UCSD-AML1 (cell line): ENCODE measurements around the gene SPTB.

ENCODE experiments used
- DNase-seq: peaks from one replicate; lab custom pipeline; 2025; ENCODE audit not compliant: unreplicated experiment; lab: John Stamatoyannopoulos, UW

SPTB gene

DNA sequence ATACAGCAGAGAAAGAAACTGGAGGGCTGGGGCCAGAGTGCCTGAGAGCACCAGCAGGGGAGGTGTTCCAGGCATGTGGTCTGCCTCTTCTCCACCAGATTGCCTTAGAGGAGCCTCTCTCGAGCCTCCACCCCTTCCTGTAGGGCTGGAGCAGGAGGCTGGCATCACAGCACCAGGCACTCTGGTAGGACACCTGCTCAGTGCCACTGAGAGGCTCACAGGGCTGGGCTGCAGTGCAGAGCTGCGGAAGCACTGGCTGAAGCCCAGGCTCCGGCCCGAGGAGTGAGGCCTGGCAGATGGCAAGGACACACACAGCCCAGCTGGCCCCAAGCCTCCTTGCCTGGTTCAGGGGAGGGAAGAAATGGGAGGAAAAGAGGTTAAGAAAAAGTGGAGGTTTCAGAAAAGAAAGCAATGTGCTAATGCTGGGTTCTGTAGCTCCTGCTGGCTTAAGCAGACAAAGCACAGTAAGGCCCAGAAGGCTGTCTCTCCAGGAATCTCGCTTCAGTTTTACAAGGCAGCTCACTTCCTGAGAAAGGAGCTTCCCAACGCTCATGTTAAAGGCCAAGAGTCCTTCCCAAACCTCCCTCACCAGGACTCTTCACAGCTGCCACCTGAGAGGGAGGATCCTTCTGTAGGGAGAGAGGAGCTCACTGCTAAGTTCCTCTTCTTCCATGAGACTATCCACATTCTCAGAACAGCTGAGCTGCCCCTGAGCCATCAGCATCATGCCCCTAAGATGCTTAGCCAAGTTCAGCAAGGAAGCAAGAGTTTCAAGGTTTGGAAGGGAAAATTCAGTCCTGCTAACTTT is 23.8 kb downstream of the SPTB start:
- no peak for DNase-seq

GRCh38 chr14:64850369-64851137 is 29.2 kb downstream of the SPTB start:
- no peak for DNase-seq

DNA sequence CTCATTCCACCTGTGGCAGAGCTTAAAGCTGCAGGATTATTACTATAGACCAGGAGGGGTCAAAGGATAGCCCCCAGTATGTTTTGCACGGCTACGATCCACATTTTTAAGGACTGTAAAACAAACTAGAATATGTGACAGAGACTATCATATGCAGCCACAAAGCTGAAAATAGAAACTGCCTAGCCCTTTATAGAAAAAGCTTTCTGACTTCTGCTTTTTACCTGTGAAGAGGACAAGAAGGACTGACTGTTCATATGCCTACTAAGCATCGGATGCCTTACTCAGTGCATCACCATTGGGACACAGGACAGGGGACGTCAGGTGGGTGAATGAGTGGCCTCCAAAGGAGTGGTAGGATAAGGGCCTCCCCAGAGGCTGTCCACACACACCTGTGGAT is 29.8 kb downstream of the SPTB start:
- DNase-seq = no peak

- DNase-seq = no peak
These were observed 31.5 kb downstream of the SPTB start for GRCh38 chr14:64848239-64848638.

DNA sequence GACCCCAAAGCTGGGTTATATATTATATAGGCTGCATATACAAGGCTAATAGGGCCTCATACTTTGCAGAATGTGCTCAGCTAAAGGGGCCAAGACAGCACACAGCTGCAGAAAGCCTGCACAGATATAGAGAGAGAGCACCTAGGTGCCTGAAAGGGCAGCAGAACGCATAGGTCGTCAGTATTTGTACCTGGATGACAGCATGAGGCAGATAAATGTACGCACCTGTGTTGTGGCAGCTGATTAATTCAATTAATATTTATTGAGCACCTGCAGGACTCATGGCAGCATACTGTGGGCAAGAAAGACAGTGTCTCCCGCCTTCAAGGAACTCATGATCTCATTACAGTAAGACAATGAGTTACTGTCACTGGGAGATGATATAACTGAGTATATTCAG is 33.4 kb downstream of the SPTB start:
- DNase-seq = no peak

GRCh38 chr14:64845878-64846277 is 33.8 kb downstream of the SPTB start:
- no peak for DNase-seq

- no peak for DNase-seq
These were observed 34.7 kb downstream of the SPTB start for GRCh38 chr14:64844969-64845536.

DNA sequence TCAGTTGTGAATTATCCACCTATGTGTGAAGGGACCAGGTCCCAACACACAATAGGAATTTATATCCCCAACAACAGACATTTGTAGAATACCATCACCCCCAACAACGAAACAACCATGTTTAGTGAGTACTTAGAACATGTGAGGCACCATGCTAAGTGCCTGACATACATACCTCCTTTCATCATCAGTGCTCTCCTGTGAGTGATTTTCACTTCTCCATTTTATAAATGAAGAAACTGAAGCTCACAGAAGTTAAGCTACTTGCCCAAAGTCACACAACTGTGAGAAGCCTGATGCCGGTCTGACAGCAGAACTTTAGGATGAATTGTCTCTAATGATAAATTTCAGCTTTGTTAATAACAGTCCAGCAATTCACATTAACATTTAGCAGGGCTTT is 35.4 kb downstream of the SPTB start:
- DNase-seq = no peak

GRCh38 chr14:64843548-64843947 is 36.2 kb downstream of the SPTB start:
- DNase-seq = no peak

DNA sequence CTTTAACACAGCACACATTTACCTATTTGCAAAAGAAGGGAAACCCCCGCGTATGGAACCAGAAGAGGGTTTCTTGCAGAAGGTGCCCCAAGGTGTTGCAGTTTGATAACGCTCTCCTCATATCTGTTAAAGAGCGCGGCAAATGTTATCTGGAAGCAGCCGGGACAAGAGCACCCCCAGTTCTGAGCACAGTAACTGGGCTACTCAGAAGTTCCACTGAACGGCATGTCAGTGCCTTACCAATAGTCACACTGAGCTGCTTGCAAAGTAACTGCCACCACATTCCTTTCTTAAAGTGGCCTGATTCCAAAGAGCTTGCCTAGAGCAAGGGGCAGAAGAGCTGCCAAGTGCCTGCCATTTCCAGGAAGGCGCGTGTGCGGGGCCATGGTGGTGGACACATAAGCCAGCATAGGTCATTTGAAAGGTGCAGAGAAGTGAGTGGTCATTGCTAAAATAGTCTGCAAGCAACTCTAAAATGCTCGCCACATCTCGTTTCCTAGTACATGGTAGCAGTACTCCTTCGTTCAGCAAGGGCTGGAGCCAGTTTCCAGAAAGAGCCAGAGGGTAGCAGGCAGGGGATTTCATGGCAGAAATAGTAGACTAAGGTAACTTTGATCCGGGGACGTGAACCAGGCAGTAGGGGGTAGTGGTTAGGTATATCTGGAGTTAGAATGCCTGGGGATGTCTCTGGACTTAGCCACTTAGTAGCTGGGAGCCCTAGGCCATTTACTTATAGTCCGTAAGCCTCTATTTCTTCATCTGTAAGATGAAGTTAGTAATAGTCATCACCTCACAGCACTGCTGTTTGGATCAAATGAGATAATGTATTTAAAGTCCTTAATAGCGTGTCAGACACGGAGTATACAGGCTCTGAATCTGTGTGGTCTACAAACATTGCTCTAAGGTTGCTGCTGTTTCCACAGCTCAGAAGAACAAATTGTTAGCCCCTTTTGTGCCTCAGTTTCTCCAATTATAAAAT is 37.6 kb downstream of the SPTB start:
- no peak for DNase-seq

DNA sequence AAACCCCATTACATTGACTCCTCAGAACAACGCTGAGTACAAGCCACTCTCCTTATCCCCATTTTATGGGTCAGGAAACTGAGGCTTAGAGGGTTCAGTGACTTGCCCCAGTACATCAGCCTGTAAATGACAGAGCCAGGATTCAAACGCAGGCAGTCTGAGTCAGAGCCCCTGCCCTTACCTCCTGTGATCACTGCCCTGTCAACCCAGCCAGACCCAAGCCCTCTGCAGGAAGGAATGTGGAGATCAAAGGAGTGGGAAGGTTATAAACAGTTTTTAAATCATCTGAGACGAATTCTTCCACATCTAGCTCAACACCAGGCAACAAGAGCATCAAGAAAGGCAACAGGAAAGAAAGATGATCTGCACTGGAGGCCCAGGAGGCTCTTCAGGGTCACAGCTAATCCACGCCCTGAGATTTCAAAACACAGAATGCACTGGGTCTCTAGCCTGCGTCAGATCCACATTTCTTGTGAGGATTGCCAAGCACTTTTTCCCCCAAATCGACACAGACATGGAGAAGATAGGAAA is 38.5 kb downstream of the SPTB start:
- no peak for DNase-seq

DNA sequence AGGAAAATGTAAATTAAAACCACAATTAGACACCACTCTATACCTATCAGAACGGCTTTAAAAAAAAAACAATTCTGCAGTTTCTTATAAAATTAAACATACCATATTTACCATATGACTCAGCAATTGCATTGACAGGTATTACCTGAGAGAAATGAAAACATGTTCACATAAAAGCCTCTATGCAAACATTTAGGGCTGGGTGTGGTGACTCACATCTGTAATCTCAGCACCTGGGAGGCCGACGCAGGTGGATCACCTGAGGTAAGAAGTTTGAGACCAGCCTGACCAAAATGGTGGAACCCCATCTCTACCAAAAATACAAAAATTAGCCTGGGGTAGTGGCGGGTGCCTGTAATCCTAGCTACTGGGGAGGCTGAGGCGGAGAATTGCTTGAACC is 41.1 kb downstream of the SPTB start:
- DNase-seq = no peak

DNA sequence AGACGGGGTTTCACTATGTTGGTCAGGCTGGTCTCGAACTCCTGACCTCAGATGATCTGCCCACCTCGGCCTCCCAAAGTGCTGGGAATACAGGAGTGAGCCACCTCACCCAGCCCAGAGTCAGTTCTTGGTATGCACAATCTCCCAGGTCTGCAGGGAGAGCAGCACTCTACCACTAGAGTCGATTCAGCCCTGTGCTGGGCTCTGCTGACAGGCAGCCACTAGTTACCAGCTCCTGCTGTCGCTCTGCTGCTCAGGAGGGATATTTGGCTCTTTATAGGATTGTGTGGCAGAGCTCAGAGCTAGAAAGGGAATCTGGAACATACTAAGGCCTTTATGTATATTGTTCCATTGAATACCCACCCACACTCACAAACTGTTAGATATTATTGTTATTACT is 44.3 kb downstream of the SPTB start:
- no peak for DNase-seq

GRCh38 chr14:64834965-64835364 is 44.7 kb downstream of the SPTB start:
- no peak for DNase-seq

GRCh38 chr14:64831419-64831818 is 48.3 kb downstream of the SPTB start:
- no peak for DNase-seq

DNA sequence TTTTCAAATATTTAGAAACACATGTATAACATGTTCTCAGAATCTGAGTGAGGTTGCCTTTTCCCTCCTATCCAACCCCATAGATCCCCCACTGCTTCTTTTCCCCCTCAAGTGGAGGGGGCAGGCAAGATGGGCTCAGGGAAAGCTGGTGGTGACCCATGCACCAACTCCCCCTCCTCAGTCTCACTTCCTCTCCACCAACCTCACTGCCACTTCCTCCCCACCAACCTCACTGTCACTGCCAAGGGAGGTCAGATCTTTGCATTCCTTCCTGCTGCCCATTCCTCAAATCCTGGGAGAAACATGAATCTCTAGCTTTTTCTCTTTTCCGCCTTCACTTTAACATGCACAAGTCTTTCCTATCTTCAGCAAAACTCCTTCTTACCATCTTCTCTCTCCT is 48.7 kb downstream of the SPTB start:
- DNase-seq = no peak

DNA sequence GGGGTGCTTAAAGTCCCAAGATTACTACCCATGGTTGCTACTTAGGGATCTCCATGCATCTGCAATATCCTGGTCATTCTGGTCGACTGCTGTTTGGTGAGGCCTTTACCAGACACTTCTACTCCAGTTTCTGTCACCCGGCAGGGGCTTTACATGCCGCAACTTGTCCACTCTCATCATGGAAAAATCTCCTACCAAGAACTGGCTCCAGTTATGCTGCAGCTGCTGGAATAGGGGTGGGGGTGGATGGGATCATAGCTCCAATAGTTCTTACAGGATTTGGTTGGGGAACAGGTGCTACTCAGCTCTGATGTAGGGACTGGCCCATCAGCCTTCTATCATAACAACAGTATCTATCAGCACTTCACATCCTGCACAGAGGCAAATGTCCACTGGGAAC is 51.6 kb downstream of the SPTB start:
- no peak for DNase-seq

- DNase-seq = no peak
These were observed 52.9 kb downstream of the SPTB start for GRCh38 chr14:64826845-64827244.

- no peak for DNase-seq
These were observed 53.4 kb downstream of the SPTB start for GRCh38 chr14:64826333-64826732.

DNA sequence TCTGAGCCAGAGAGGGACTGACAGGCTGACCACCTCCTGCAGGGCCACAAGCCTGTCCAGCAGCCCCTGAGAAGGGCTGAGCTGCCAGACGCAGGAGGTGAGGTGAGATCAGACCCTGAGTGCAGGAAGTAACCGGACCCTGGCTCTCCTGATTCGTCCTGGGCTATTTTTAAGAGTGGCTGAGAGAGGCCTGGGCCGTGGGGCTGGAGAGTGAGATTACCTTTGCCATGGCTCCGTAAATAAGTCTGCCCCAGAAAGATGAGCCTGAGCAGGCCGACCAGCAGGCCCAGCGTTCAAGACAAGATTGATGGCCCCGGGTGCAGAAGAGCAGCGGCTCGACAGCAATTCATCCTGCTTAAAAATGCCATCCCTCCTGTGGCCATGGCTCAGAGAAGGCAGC is 54.2 kb downstream of the SPTB start:
- no peak for DNase-seq

DNA sequence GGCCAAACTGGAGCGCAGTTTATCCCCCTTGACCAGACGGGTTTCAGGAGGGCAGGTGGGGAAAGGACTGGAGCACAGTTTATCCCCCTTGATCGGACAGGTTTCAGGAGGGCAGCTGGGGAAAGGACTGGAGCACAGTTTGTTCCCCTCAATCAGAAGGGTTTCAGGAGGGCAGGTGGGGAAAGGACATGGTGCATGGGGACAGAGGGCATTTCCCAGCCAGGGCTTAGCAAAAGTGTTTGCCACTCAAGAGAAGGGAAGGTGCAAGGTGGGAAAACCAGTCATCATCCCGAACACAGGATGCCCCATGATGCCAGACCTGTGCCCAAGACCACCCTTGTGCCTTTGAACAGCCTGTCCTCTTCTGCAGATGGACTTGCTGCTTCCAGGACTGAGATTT is 54.7 kb downstream of the SPTB start:
- DNase-seq = no peak
